Small intestine (tissue), 7 donors: ENCODE measurements around the gene SPHK2. TPM values are rescaled to one million over a fixed set of nuclear protein-coding genes. Genes with fewer than 3 reads are reported as not detected.
"Not testable (repeated sequence)": the region's sequence is repeated elsewhere in the genome, so short reads cannot be mapped to it uniquely, and the experiment has no call there.

Experiments used
- DNase-seq, 2 donors: peaks; one replicate each; pipeline versions ENCODE4 v3.0.0 to v3.0.0-alpha.2; 2013
- FAIRE-seq: peaks from 2 replicates; lab custom pipeline; 2012; peaks lifted over from hg19 to GRCh38; lab: Jason Lieb, UNC
- H3K27ac ChIP-seq, 3 donors: one replicate each; pipeline ENCODE4 v1.5.1; 2013; ENCODE audit warnings: low read length in 2 of 3, mild to moderate bottlenecking in 2 of 3, control low read depth in 1 of 3, inconsistent platforms in 1 of 3, low read depth in 1 of 3, moderate library complexity in 1 of 3
- H3K27me3 ChIP-seq, 3 donors: one replicate each; pipeline ENCODE4 v1.6.1; 2013; ENCODE audit warnings: low read length in 3 of 3, inconsistent platforms in 1 of 3; ENCODE audit not compliant: control insufficient read depth in 3 of 3, insufficient read depth in 3 of 3
- H3K36me3 ChIP-seq, 3 donors: one replicate each; pipeline ENCODE4 v1.6.1; 2013; ENCODE audit warnings: low read length in 3 of 3, inconsistent platforms in 1 of 3, low read depth in 1 of 3, mild to moderate bottlenecking in 1 of 3, moderate library complexity in 1 of 3; ENCODE audit not compliant: control insufficient read depth in 3 of 3, insufficient read depth in 2 of 3
- H3K4me1 ChIP-seq, 3 donors: one replicate each; pipeline ENCODE4 v1.6.1; 2013; ENCODE audit warnings: low read length in 2 of 3, inconsistent platforms in 1 of 3, low read depth in 1 of 3, mild to moderate bottlenecking in 1 of 3, moderate library complexity in 1 of 3; ENCODE audit not compliant: control insufficient read depth in 3 of 3, insufficient read depth in 2 of 3
- H3K4me3 ChIP-seq, 3 donors: one replicate each; pipeline ENCODE4 v1.5.1; 2013; ENCODE audit warnings: low read length in 3 of 3, control low read depth in 1 of 3, inconsistent platforms in 1 of 3, low read depth in 1 of 3, mild to moderate bottlenecking in 1 of 3, moderate library complexity in 1 of 3
- H3K9me3 ChIP-seq, 2 donors: one replicate each; pipeline ENCODE4 v1.6.1; 2013; ENCODE audit warnings: low read depth in 1 of 2, low read length in 1 of 2; ENCODE audit not compliant: control insufficient read depth in 2 of 2, insufficient read depth in 1 of 2
- WGBS, 3 donors: extraction: QIAGEN DNeasy Blood & Tissue Kit; methylation state at CpG; one replicate each; pipeline ENCODE4 v1.1.7; 2013; 5-methylcytosine and 5-hydroxymethylcytosine counted together
- polyA plus RNA-seq, 4 donors: library from polyadenylated mRNA; stranded (reverse) in 3 of 4; unstranded in 1 of 4; fragments of 200-250 nt in 3 of 4; fragments of 120-200 nt in 1 of 4; gene quantifications; one replicate each; pipeline versions ENCODE4 v1.2.1 to v1.2.3, GENCODE V29; 2013
- donor health status: healthy with polysubstance abuse.
- donor health status: control.
- donor health status: control.
- donor health status: Bipolar disorder and iron deficiency.
- donor health status: healthy.

SPHK2 gene
- polyA plus RNA-seq, 4 donors, result 22.1 to 85.7 (median 49.9) TPM

DNA sequence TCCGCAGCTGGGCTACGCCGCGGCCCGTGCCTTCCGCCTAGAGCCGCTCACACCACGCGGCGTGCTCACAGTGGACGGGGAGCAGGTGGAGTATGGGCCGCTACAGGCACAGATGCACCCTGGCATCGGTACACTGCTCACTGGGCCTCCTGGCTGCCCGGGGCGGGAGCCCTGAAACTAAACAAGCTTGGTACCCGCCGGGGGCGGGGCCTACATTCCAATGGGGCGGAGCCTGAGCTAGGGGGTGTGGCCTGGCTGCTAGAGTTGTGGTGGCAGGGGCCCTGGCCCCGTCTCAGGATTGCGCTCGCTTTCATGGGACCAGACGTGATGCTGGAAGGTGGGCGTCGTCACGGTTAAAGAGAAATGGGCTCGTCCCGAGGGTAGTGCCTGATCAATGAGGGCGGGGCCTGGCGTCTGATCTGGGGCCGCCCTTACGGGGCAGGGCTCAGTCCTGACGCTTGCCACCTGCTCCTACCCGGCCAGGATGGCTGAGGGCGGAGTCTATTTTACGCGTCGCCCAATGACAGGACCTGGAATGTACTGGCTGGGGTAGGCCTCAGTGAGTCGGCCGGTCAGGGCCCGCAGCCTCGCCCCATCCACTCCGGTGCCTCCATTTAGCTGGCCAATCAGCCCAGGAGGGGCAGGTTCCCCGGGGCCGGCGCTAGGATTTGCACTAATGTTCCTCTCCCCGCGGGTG lies 10.4 kb downstream of the SPHK2 start:
- Histone ChIP-seq H3K4me1 (peaks cover 11 to 81% (median 15%) of the 10 kb centered on the region in 3 donors), H3K27me3 (no peaks in the 10 kb centered on the region), H3K9me3 (no peaks in the 10 kb centered on the region), H3K4me3 (peak overlapping the region in 1 of 3 donors; percentile 29), H3K36me3 (peaks cover 0 to 47% (median 0%) of the 10 kb centered on the region in 3 donors), H3K27ac (peak overlapping the region; percentile 79 to 87 (median 85))
- WGBS, 3 donors, result 35 to 55% (median 51%) methylated on average over 35 to 48 of the region's 48 CpGs
- no peak for FAIRE-seq
- peak; percentile 89 to 98 for DNase-seq

DNA sequence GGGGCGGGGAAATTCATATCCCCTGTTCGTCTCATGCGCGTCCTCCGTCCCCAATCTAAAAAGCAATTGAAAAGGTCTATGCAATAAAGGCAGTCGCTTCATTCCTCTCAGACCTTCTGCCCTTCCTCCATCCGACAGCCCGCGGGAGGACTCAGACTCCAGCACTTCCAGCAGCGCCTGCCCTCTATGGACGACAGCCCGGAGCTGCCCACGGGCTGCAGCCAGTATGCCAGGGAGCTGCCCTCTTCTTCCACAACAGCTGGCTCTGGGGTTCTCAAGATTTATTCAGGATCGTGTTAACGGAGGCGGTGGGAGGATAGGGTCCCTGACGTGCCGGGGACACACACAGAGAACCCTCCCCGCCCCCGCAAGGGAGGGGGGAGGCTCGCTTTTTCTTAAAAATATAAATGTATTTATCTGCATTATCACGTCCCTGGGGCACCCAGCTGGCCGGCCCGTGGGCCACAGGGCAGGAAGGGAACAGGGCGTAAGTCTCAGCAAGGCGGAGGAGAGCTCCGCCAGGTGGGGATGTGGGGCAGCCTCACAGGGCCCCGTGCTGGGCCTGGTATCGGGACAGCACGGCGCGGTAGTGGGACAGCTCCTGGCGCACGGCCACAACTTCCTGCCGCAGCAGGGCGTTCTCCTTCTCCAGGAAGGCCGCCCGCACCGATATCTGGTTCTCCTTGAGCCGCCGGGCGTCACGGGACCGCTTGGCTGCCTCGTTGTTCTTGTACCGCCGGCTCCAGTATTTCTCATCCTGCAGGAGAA lies 11.2 kb downstream of the SPHK2 start:
- peak overlapping the region in 2 of 3 donors; percentile 12 to 29 for H3K4me3 ChIP-seq
- WGBS, 3 donors, result 7 to 31% (median 28%) methylated on average over 40 to 47 of the region's 47 CpGs
- no peaks in the 10 kb centered on the region for H3K27me3 ChIP-seq
- H3K27ac ChIP-seq, result peak overlapping the region; percentile 79 to 87 (median 85)
- no peak for FAIRE-seq
- no peaks in the 10 kb centered on the region for H3K9me3 ChIP-seq
- peaks cover 0 to 47% (median 0%) of the 10 kb centered on the region in 3 donors for H3K36me3 ChIP-seq
- H3K4me1 ChIP-seq, result peaks cover 12 to 80% (median 18%) of the 10 kb centered on the region in 3 donors
- DNase-seq, result peak; percentile 72 to 80

DNA sequence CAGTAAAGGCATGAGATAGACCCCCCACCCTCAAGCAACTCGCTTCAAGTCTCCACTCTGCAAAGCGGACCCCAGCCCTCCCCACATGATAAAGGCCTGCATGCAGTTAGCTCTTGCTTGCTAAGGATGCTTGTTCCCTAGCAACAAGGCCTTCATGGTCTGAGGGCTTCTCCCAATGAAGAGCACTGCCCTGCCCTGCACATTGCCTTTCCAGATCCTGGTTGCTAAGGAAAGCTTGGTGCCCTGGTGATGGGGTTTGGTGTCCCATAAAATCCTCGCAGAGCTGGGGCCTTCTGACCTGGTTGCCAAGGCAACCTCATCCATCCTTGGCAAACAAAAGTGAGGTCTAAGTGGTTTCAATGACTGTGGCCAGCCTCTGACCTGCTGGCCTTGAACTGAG lies 11.9 kb downstream of the SPHK2 start:
- Histone ChIP-seq H3K4me1 (peaks cover 12 to 77% (median 18%) of the 10 kb centered on the region in 3 donors), H3K36me3 (peaks cover 0 to 40% (median 0%) of the 10 kb centered on the region in 3 donors), H3K4me3 (no peak overlapping the region), H3K27ac (peak overlapping the region; percentile 79 to 87 (median 85)), H3K27me3 (no peaks in the 10 kb centered on the region), H3K9me3 (no peaks in the 10 kb centered on the region)
- 60 to 65% (median 63%) methylated on average over 3 of the region's 3 CpGs for WGBS, 3 donors
- FAIRE-seq, result no peak
- DNase-seq, result peak in 1 of 2 donors; percentile 31

DNA sequence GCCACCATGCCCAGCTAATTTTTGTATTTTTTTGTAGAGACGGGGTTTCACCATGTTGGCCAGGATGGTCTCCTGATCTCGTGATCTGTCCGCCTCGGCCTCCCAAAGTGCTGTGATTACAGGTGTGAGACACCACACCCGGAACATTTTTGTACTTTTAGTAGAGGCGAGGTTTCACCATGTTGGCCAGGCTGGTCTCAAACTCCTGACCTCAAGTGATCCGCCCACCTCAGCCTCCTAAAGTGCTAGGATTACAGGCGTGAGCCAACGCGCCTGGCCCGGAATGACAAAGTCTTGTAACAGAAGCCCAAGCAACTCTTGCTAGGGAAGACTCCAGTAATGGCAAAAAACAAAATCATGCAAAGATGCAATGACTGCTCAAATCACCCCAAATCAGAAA lies 13.0 kb downstream of the SPHK2 start:
- H3K4me3 ChIP-seq, FAIRE-seq: not testable (repeated sequence)
- H3K4me1 ChIP-seq, result peaks cover 12 to 75% (median 18%) of the 10 kb centered on the region in 3 donors

GRCh38 chr19:48632692-48633147 lies 13.4 kb downstream of the SPHK2 start:
- Histone ChIP-seq H3K4me1 (peaks cover 12 to 70% (median 18%) of the 10 kb centered on the region in 3 donors), H3K4me3 (no peak overlapping the region), H3K27me3 (no peaks in the 10 kb centered on the region), H3K36me3 (peaks cover 0 to 30% (median 0%) of the 10 kb centered on the region in 3 donors), H3K27ac (peak overlapping the region; percentile 77 to 83 (median 79)), H3K9me3 (no peaks in the 10 kb centered on the region)
- FAIRE-seq (no peak), DNase-seq (peak; percentile 31 to 67)

More for the DNA sequence above, 13.0 kb downstream of the SPHK2 start:
- H3K9me3 ChIP-seq, DNase-seq, H3K27me3 ChIP-seq: not testable (repeated sequence)
- Histone ChIP-seq H3K36me3 (peaks cover 0 to 35% (median 0%) of the 10 kb centered on the region in 3 donors), H3K27ac (peak overlapping the region in 2 of 3 donors; percentile 79 to 83)
- WGBS, 3 donors, result 77 to 87% (median 79%) methylated on average over 11 of the region's 11 CpGs

DNA sequence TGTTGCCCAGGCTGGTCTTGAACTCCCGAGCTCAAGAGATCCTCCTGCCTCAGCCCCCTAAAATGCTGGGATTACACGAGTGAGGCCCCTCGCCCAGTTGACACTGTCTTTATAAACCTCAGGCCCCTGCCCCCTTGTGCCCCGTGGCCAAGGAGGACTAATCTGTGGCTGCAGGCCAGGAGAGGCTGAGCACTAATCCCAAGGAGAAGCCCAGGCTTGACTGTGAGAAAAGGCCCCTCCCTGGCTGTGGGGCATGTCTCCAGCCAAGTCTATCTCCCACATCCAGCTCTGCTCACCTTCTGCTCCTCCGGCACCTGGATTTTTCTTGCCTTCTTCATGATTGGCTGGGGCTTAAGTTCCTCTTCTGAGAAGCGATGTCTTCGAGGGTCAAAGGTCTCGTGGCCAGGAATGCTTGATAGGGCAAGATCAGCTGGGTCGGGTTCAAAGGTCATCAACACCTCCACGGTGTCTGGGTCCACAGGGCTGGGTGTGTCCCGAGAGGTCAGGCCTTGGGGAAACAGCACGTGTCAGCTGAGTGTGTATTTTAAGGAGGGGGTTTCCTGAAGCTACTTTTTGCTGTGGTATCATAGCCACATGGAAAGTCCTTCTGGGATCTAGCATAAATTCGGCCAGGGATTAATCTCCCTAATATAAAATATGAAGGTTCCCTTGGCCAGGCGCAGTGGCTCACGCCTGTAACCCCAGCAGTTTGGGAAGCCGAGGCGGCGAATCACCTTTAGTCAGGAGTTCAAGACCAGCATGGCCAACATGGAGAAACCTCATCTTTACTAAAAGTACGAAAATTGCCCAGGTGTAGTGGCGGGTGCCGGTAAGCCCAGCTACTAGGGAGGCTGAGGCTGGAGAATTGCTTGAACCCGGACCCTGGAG lies 14.1 kb downstream of the SPHK2 start:
- DNase-seq (peak; percentile 91 to 99), FAIRE-seq (no peak)
- Histone ChIP-seq H3K4me1 (peaks cover 11 to 67% (median 19%) of the 10 kb centered on the region in 3 donors), H3K9me3 (no peaks in the 10 kb centered on the region), H3K27me3 (no peaks in the 10 kb centered on the region), H3K36me3 (peaks cover 0 to 24% (median 0%) of the 10 kb centered on the region in 3 donors), H3K27ac (peak overlapping the region; percentile 77 to 86 (median 79)), H3K4me3 (no peak overlapping the region)
- WGBS, 3 donors, result 26 to 62% (median 40%) methylated on average over 22 of the region's 22 CpGs

GRCh38 chr19:48634036-48634342 lies 14.7 kb downstream of the SPHK2 start:
- H3K27me3 ChIP-seq, result no peaks in the 10 kb centered on the region
- no peaks in the 10 kb centered on the region for H3K9me3 ChIP-seq
- 17 to 44% (median 28%) methylated on average over 7 of the region's 7 CpGs for WGBS, 3 donors
- peak overlapping the region; percentile 77 to 86 (median 79) for H3K27ac ChIP-seq
- H3K4me3 ChIP-seq, result peak overlapping the region in 1 of 3 donors; percentile 19
- peaks cover 15 to 73% (median 21%) of the 10 kb centered on the region in 3 donors for H3K4me1 ChIP-seq
- DNase-seq, result no peak
- FAIRE-seq, result no peak
- peaks cover 0 to 18% (median 0%) of the 10 kb centered on the region in 3 donors for H3K36me3 ChIP-seq
